Measurements from ENCODE around the gene IP6K1.

GRCh38 chr3:49757197-49757596, 29.1 kb downstream of the IP6K1 start:
- TF ChIP-seq CTCF (tag by site-specific recombination; IDR thresholded peaks at IDR 0.05) (no peak), ZNF449 (tag by site-specific recombination; IDR thresholded peaks at IDR 0.05) (no peak), ZNF26 (tag by site-specific recombination; IDR thresholded peaks at IDR 0.05) (no peak), ZNF175 (tag by site-specific recombination; IDR thresholded peaks at IDR 0.05) (no peak)
